Head of caudate nucleus (tissue), 42 donors: ENCODE data around the gene LIPH.
"Not testable (repeated sequence)": the region's sequence is repeated elsewhere in the genome, so short reads cannot be mapped to it uniquely, and the experiment has no call there.

Source experiments
- DNase-seq, 42 donors: peaks; one replicate each; pipeline versions ENCODE4 v3.0.0 to v3.0.0-alpha.2; 2020 to 2021; ENCODE audit warnings: mixed read lengths in 7 of 42
- intact Hi-C: fragments of 100-400 bp; cut with DNase I; formaldehyde crosslinking; loops from one replicate; pipeline ENCODE4 v1.15.0; 2022

LIPH gene

GRCh38 chr3:185552358-185552877 is at the start of gene LIPH:
Gene LIPH, minus strand, starts transcription at chr3:185552588. Its CDS starts 117 bp downstream, at chr3:185552471.
- DNase-seq = peak in 1 of 42 donors; percentile 32
- intact Hi-C loops = no loop called here

DNA sequence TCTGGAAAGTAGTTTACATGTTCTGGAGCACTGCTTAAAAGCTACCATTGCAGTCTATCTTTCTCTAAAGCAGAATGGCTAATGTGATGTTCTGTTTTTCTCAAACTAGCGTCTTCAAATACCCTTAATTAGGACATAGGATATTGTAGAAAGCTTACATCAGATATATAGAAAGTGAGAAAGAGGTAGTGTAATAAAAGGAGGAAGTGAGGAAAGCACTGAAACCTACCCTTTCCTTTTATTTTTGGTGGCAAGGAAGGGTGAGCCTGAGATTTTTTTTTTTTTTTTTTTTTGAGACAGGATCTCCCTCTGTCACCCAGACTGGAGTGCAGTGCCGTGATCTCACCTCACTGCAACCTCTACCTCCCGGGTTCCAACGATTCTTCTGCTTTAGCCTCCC is 43.1 kb upstream of the LIPH start:
- intact Hi-C loops = no loop called here
- DNase-seq = no peak

- intact Hi-C loops = no loop called here
- no peak for DNase-seq
These were observed 41.7 kb upstream of the LIPH start for GRCh38 chr3:185594073-185594472.

DNA sequence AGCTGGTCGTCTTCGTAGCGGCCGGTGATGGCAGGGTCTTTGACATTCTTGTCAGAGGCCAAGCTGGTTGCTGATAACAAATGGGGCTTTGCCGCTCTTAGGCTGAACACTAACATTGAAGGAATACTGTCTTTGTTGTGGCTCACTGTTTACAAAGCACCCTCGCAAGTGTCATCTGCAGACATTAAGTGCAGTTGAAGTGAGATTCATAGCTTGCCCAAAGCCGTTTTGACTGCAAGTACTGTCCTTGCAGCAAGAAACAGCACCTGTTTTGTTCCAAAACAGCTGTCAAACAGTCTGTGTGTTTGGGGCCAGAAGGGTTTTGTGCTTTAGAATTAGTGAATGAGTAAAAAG is 34.3 kb upstream of the LIPH start:
- DNase-seq = no peak
- intact Hi-C loops = loop anchor here (1.0 to 10.0 kb wide), 2 partner anchors 88 to 222 kb away; partner anchors contain the start of gene MAP3K13

DNA sequence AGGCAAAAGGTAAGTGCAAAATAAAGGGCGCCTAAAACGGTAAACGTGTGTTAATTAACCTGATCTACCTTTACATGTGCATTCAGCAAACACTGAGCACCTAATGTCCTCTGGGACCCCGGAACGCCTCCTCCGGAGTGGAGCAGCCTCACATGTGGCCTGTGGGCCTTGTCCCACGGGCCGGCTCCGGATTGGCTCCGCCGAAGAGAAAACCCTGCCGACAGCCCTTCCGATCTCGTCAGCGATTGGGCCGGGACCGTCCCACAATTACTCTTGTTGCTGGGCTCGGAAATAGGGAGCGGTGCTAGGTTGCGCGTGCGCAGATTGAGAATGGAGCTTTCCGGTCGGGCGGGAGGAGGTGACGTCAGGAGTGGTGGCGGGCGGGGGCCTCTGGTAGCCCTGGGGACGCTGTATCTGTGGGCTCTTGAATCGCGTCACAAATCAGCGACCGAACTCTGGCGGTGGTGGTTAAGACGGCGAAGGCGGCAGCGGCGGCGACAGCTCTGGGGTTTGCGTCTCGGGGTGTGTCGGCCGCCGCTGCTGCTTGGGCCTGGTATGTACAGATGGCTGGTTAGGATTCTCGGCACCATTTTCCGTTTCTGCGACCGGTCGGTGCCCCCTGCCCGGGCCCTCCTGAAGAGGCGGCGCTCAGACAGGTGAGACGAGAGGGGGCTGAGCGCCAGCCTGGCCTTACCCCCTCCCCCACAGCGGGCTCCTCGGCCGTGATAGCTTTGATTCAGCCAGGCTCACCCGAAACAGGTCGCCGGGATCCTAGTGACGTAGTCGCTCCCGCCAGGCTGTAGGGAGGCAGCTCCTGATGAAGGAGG is 33.7 kb upstream of the LIPH start, which contains the start of gene SENP2:
TSS of gene SENP2 (plus strand) at position 437 of the 827 bp plus-strand sequence. CDS start at position 556, 119 bp downstream.
- DNase-seq = peak; percentile 98 to 100 (median 100)
- intact Hi-C loops = loop anchor here (1.0 to 10.0 kb wide), 2 partner anchors 88 to 221 kb away; partner anchors contain the start of gene MAP3K13

- peak in 7 of 42 donors; percentile 6 to 54 (median 31) for DNase-seq
- intact Hi-C loops = loop anchor here (10.0 kb wide), 1 partner anchor 221 kb away; the partner anchor contains the start of gene MAP3K13
These were observed 33.1 kb upstream of the LIPH start for GRCh38 chr3:185585518-185585858.

GRCh38 chr3:185584686-185585085 is 32.3 kb upstream of the LIPH start:
- no peak for DNase-seq
- intact Hi-C loops = loop anchor here (10.0 kb wide), 1 partner anchor 220 kb away; the partner anchor contains the start of gene MAP3K13

GRCh38 chr3:185583925-185584324 is 31.5 kb upstream of the LIPH start:
- intact Hi-C loops = loop anchor here (10.0 kb wide), 1 partner anchor 219 kb away; the partner anchor contains the start of gene MAP3K13

DNA sequence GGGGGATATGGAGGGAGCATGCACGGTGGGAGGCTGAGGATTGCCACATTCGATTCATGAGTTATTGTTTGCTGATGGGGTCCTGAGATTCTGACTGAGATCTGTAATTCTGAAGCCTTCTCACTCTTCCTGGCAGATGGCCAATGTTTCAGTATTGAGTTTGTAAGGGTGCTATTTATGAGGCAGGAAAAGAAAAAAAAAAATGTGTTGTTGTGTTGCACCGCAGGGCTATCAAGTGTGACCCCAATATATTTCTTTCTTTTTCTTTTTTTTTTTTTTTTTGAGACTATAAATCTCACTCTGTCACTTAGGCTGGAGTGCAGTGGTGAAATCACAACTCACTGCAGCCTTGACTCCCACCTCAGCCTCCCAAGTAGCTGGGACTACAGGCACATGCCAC is 30.5 kb upstream of the LIPH start:
- DNase-seq = no peak
- intact Hi-C loops = loop anchor here (10.0 kb wide), 1 partner anchor 218 kb away; the partner anchor contains the start of gene MAP3K13

More at GRCh38 chr3:185583925-185584324, 31.5 kb upstream of the LIPH start:
- no peak for DNase-seq

DNA sequence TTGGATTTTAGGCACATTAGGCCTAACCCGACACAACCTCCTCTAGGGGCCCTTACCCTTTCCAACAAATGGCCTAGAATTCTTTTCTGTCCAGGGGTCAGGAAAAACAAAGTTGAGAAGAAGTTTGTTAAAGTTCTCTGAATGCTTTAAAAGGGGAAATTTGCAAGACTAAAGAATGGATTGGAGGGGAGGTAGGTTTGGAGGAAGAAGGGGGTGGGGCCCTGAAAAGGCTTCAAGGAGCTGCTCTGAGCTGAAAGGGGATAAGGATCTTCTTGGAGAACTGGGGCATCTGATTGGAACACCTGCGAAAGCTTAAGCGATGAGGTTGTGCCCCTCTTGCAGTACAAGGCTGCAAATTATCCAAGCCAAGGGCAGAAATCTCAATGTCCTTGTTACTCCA is 29.8 kb upstream of the LIPH start:
- intact Hi-C loops = loop anchor here (10.0 kb wide), 1 partner anchor 217 kb away; the partner anchor contains the start of gene MAP3K13
- no peak for DNase-seq

GRCh38 chr3:185575108-185575869 is 22.9 kb upstream of the LIPH start:
- intact Hi-C loops = not testable (repeated sequence)
- peak in 16 of 42 donors; percentile 13 to 54 (median 33) for DNase-seq

GRCh38 chr3:185572183-185572582 is 19.8 kb upstream of the LIPH start:
- no peak for DNase-seq
- intact Hi-C loops = no loop called here

DNA sequence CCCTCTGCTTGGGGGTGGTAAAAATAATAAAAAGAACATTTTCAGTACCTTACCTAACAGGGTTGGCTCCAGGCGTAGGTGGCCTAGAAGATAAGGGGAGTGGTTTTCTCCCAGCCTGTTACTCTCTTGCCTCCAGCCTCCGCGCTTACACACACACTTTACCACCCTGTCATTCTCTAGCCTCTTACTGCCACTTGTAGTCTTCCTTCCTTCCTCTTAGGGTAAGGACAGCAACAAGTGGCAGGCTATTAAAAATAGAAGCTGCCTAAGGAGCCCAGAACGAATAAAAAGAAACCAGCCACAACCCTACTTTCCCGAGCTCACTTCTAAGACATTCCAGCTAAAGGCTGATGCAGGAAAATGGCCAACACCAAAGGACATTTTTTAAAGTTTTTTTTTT is 9.6 kb upstream of the LIPH start:
- intact Hi-C loops = no loop called here
- peak in 7 of 42 donors; percentile 9 to 41 (median 24) for DNase-seq

GRCh38 chr3:185561374-185561943 is 9.1 kb upstream of the LIPH start:
- DNase-seq = peak in 25 of 42 donors; percentile 13 to 57 (median 35)
- intact Hi-C loops = no loop called here

DNA sequence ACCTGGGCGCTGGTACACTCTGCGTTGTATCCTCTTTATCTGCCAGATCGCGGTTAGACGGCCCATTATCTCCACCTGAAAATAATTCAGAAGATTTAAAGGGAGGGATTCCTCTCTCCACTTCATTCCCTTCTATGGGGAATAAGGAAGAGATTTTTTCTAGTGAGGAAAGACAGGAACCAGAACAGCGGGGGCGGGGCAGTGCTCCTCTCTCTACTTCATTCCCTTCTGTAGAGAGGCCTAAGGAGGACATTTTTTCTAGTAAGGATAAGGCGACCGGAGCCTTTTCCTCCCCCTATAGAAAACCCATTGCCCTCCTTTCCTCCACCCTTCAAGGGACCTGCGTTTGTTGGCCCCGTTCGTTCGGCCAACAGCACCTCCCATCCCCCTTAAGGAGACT is 8.3 kb upstream of the LIPH start:
- peak in 1 of 42 donors; percentile 6 for DNase-seq
- intact Hi-C loops = no loop called here

DNA sequence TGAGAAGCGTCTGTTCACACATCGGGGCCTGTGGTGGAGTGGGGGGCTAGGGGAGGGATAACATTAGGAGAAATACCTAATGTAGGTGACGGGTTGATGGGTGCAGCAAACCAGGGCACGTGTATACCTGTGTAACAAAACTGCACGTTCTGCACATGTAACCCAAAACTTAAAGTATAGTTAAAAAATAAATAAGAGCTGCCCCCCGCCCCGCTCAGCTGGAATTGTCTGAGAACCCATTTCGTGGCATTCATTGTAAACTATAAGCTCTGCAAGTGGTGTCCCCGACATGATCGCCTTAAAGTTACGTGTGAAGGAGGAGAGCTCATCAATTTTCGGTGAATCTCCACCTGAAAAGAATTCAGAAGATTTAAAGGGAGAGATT is 7.3 kb upstream of the LIPH start:
- intact Hi-C loops = no loop called here
- DNase-seq = peak in 1 of 42 donors; percentile 24

DNA sequence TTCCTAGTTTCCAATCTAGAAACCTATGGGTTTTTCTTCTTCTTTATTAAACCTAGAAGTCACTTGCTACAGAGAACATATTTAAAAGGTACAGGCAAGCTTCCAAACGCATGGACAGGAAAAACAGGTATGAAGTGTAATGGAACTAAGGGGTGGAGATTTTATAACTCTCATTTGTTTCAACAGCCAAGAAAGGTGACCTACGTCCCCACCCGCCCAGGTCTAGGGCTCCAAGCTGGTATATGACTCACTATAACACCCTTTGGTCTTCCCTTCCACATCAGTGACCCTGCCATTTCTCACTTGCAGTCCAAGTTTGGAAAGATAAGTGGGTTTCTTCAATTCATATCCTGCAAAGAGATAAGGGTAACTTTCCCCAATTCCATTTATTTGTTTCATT is 6.0 kb upstream of the LIPH start:
- DNase-seq = no peak
- intact Hi-C loops = no loop called here

DNA sequence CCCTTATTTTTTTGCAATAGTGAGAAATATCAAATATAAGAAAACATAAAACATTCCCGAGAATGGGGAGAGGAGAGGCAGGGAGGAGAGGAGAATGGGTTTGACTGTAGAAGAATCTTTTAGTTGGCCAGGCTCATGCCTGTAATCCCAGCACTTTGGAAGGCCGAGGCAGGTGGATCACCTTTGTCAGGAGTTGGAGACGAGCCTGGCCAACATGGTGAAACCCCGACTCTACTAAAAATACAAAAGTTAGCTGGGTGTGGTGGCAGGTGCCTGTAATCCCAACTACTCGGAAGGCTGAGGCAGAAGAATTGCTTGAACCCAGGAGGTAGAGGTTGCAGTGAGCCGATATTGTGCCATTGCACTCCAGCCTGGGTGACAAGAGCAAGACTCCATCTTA is 4.3 kb upstream of the LIPH start:
- intact Hi-C loops, DNase-seq: not testable (repeated sequence)

- DNase-seq = no peak
- intact Hi-C loops = no loop called here
These were observed 3.5 kb upstream of the LIPH start for GRCh38 chr3:185555860-185556347.
